Neural crest cell (in vitro differentiated cells): ENCODE data around the gene PDE10A. TPM values are rescaled to one million over a fixed set of nuclear protein-coding genes. Genes with fewer than 3 reads are reported as not detected.
"Not testable (repeated sequence)": the region's sequence is repeated elsewhere in the genome, so short reads cannot be mapped to it uniquely, and the experiment has no call there.

ENCODE experiments used
- DNase-seq: peaks from one replicate; pipeline ENCODE4 v3.0.0; 2021; ENCODE audit warnings: low read depth, mixed read lengths, low spot score
- H3K27ac Mint-ChIP-seq: one replicate; pipeline ENCODE4 v1.8.0; 2021; ENCODE audit warnings: mild to moderate bottlenecking, mixed read lengths; ENCODE audit not compliant: unreplicated experiment
- H3K27me3 Mint-ChIP-seq: 2 replicates; pipeline ENCODE4 v1.8.0; 2021; ENCODE audit warnings: low read depth, mild to moderate bottlenecking, mixed read lengths
- H3K36me3 Mint-ChIP-seq: 2 replicates; pipeline ENCODE4 v1.8.0; 2021; ENCODE audit warnings: low read depth, mild to moderate bottlenecking, mixed read lengths
- H3K4me1 Mint-ChIP-seq: 2 replicates; pipeline ENCODE4 v1.8.0; 2021; ENCODE audit warnings: mixed read lengths
- H3K4me3 Mint-ChIP-seq: one replicate; pipeline ENCODE4 v1.8.0; 2021; ENCODE audit warnings: mild to moderate bottlenecking, mixed read lengths
- H3K9me3 Mint-ChIP-seq: 2 replicates; pipeline ENCODE4 v1.8.0; 2021; ENCODE audit warnings: mixed read lengths
- CTCF ChIP-seq: fragments of 200-600 bp; sonication (generic); conservative IDR thresholded peaks from 2 replicates; pipeline ENCODE4 v1.5.0; 2021; ENCODE audit warnings: antibody characterized with exemption, mild to moderate bottlenecking
- total RNA-seq: library from RNA; stranded (reverse); gene quantifications from 2 replicates; pipeline ENCODE4 v1.2.1, GENCODE V29; 2021

Gene PDE10A
- total RNA-seq, 1 donor from 2014 or later = 26.2 TPM

GRCh38 chr6:165562421-165563090, 100.5 kb downstream of the PDE10A start:
- DNase-seq = no peak
- H3K9me3 Mint-ChIP-seq = peaks cover 18% of the 10 kb centered on the region
- H3K36me3 Mint-ChIP-seq = peaks cover 37% of the 10 kb centered on the region
- H3K4me1 Mint-ChIP-seq = no peaks in the 10 kb centered on the region
- TF ChIP-seq CTCF = no peak
- no peaks in the 10 kb centered on the region for H3K27me3 Mint-ChIP-seq
- H3K27ac Mint-ChIP-seq = no peak overlapping the region
- no peak overlapping the region for H3K4me3 Mint-ChIP-seq

- Mint-ChIP-seq H3K4me1 (peaks cover 6% of the 10 kb centered on the region), H3K4me3 (no peak overlapping the region), H3K27ac (no peak overlapping the region), H3K36me3 (peaks cover 27% of the 10 kb centered on the region), H3K27me3 (no peaks in the 10 kb centered on the region), H3K9me3 (peaks cover 12% of the 10 kb centered on the region)
- no peak for TF ChIP-seq CTCF
- DNase-seq = no peak
Observed at GRCh38 chr6:165559632-165560031, 103.4 kb downstream of the PDE10A start.

- H3K9me3 Mint-ChIP-seq = peaks cover 14% of the 10 kb centered on the region
- not testable (repeated sequence) for H3K27ac Mint-ChIP-seq, H3K27me3 Mint-ChIP-seq, H3K4me1 Mint-ChIP-seq, H3K4me3 Mint-ChIP-seq, DNase-seq
- peaks cover 28% of the 10 kb centered on the region for H3K36me3 Mint-ChIP-seq
Observed at GRCh38 chr6:165558097-165558496, 104.9 kb downstream of the PDE10A start.

GRCh38 chr6:165557674-165558073, 105.4 kb downstream of the PDE10A start:
- no peak overlapping the region for H3K4me3 Mint-ChIP-seq
- H3K27me3 Mint-ChIP-seq = no peaks in the 10 kb centered on the region
- H3K36me3 Mint-ChIP-seq = peaks cover 28% of the 10 kb centered on the region
- DNase-seq = no peak
- H3K9me3 Mint-ChIP-seq = peaks cover 14% of the 10 kb centered on the region
- peaks cover 6% of the 10 kb centered on the region for H3K4me1 Mint-ChIP-seq
- no peak overlapping the region for H3K27ac Mint-ChIP-seq
- no peak for TF ChIP-seq CTCF

GRCh38 chr6:165556116-165556843, 106.8 kb downstream of the PDE10A start:
- no peaks in the 10 kb centered on the region for H3K27me3 Mint-ChIP-seq
- no peak for DNase-seq
- no peak for TF ChIP-seq CTCF
- peaks cover 25% of the 10 kb centered on the region for H3K36me3 Mint-ChIP-seq
- H3K27ac Mint-ChIP-seq = no peak overlapping the region
- H3K4me1 Mint-ChIP-seq = peaks cover 6% of the 10 kb centered on the region
- no peak overlapping the region for H3K4me3 Mint-ChIP-seq
- H3K9me3 Mint-ChIP-seq = peaks cover 14% of the 10 kb centered on the region

- not testable (repeated sequence) for H3K4me1 Mint-ChIP-seq, H3K27ac Mint-ChIP-seq, H3K9me3 Mint-ChIP-seq, H3K27me3 Mint-ChIP-seq, H3K4me3 Mint-ChIP-seq, DNase-seq
- H3K36me3 Mint-ChIP-seq = peaks cover 14% of the 10 kb centered on the region
Observed at GRCh38 chr6:165554644-165555043, 108.4 kb downstream of the PDE10A start.
